ENCODE data around the gene OSGIN1.

GRCh38 chr16:83903751-83904150, 49.3 kb upstream of the OSGIN1 start:
- TF ChIP-seq POLR2A (IDR thresholded peaks at IDR 0.05) (no peak), CTCF (IDR thresholded peaks at IDR 0.05) (no peak)

Data from tibial nerve (tissue), 3 donors.